Measurements from ENCODE around the gene RALGPS1.

DNA sequence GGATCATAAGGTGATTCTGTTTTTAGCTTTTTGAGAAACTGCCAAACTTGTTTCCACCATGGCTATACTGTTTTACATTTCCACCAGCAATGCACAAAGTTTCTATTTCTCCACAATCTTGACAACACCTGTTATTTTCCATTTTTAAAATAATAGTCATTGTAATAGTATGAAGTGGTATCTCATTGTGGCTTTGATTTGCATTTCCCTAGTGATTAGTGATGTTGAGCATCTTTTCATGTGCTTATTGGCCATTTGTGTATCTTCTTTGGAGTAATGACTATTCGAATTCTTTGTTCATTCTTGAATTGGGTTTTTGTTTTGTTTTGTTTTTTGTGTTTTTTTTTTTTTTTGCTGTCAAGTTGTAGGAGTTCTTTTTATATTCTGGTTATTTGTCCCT, 354.9 kb downstream of the RALGPS1 start:
- TF ChIP-seq, protein P1, sequence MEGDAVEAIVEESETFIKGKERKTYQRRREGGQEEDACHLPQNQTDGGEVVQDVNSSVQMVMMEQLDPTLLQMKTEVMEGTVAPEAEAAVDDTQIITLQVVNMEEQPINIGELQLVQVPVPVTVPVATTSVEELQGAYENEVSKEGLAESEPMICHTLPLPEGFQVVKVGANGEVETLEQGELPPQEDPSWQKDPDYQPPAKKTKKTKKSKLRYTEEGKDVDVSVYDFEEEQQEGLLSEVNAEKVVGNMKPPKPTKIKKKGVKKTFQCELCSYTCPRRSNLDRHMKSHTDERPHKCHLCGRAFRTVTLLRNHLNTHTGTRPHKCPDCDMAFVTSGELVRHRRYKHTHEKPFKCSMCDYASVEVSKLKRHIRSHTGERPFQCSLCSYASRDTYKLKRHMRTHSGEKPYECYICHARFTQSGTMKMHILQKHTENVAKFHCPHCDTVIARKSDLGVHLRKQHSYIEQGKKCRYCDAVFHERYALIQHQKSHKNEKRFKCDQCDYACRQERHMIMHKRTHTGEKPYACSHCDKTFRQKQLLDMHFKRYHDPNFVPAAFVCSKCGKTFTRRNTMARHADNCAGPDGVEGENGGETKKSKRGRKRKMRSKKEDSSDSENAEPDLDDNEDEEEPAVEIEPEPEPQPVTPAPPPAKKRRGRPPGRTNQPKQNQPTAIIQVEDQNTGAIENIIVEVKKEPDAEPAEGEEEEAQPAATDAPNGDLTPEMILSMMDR (IDR thresholded peaks at IDR 0.05), result no peak
- no peak for TF ChIP-seq POLR2AphosphoS5 (IDR thresholded peaks at IDR 0.05; ENCODE audit: insufficient read depth in 1 of 2, low read depth in 1 of 2)

Data from vagina (tissue), 2 donors.